H9 (cell line): ENCODE measurements around the gene RPL36. TPM values are rescaled to one million over a fixed set of nuclear protein-coding genes. Genes with fewer than 3 reads are reported as not detected.
"Not testable (repeated sequence)": the region's sequence is repeated elsewhere in the genome, so short reads cannot be mapped to it uniquely, and the experiment has no call there.

Source experiments
- DNase-seq: peaks from one replicate; pipeline ENCODE4 v3.0.0-alpha.2; 2017
- H2AFZ ChIP-seq: one replicate; pipeline ENCODE4 v1.6.1; 2013; ENCODE audit warnings: mild to moderate bottlenecking, low read length, control low read depth, moderate library complexity
- H2AK5ac ChIP-seq: 2 replicates; pipeline ENCODE4 v1.6.1; 2013; ENCODE audit warnings: low read length, control low read depth, mixed read lengths; ENCODE audit not compliant: insufficient read length
- H2BK120ac ChIP-seq: one replicate; pipeline ENCODE4 v1.6.1; 2013; ENCODE audit warnings: low read depth, mild to moderate bottlenecking, low read length, control low read depth, inconsistent platforms; ENCODE audit not compliant: poor library complexity, severe bottlenecking
- H2BK12ac ChIP-seq: 2 replicates; pipeline ENCODE4 v1.6.1; 2013; ENCODE audit warnings: low read length, control low read depth, mixed read lengths, low read depth; ENCODE audit not compliant: insufficient read length
- H2BK15ac ChIP-seq: 2 replicates; pipeline ENCODE4 v1.6.1; 2013; ENCODE audit warnings: low read depth, low read length, control low read depth
- H2BK20ac ChIP-seq: one replicate; pipeline ENCODE4 v1.6.1; 2013; ENCODE audit warnings: low read depth, mild to moderate bottlenecking, low read length, control low read depth, inconsistent platforms; ENCODE audit not compliant: poor library complexity, severe bottlenecking
- H2BK5ac ChIP-seq: 2 replicates; pipeline ENCODE4 v1.6.1; 2013; ENCODE audit warnings: low read length, control low read depth, mixed read lengths; ENCODE audit not compliant: insufficient read length
- H3K14ac ChIP-seq: 2 replicates; pipeline ENCODE4 v1.6.1; 2013; ENCODE audit warnings: low read length, control low read depth; ENCODE audit not compliant: insufficient read depth
- H3K18ac ChIP-seq: 2 replicates; pipeline ENCODE4 v1.6.1; 2013; ENCODE audit warnings: low read depth, mild to moderate bottlenecking, mixed read lengths, low read length, control low read depth; ENCODE audit not compliant: insufficient read length
- H3K23ac ChIP-seq: 2 replicates; pipeline ENCODE4 v1.6.1; 2013; ENCODE audit warnings: low read length, control low read depth, mixed read lengths, low read depth; ENCODE audit not compliant: insufficient read length
- H3K23me2 ChIP-seq: 2 replicates; pipeline ENCODE4 v1.6.1; 2013; ENCODE audit warnings: low read depth, mild to moderate bottlenecking, mixed read lengths, low read length, control low read depth; ENCODE audit not compliant: insufficient read length, poor library complexity, severe bottlenecking
- H3K27ac ChIP-seq: 2 replicates; pipeline ENCODE4 v1.5.1; 2013; ENCODE audit warnings: low read length, control low read depth, mixed read lengths, low read depth; ENCODE audit not compliant: insufficient read length
- H3K27me3 ChIP-seq: 2 replicates; pipeline ENCODE4 v1.6.1; 2013; ENCODE audit warnings: low read length, control low read depth, inconsistent platforms; ENCODE audit not compliant: insufficient read depth
- H3K4ac ChIP-seq: 2 replicates; pipeline ENCODE4 v1.6.1; 2013; ENCODE audit warnings: low read depth, mild to moderate bottlenecking, control low read depth, inconsistent platforms, low read length, moderate library complexity
- H3K4me1 ChIP-seq: 2 replicates; pipeline ENCODE4 v1.6.1; 2013; ENCODE audit warnings: low read length, control low read depth, inconsistent platforms; ENCODE audit not compliant: insufficient read depth
- H3K4me2 ChIP-seq: 2 replicates; pipeline ENCODE4 v1.6.1; 2013; ENCODE audit warnings: low read length, control low read depth, mixed read lengths; ENCODE audit not compliant: insufficient read length, insufficient read depth
- H3K56ac ChIP-seq: 2 replicates; pipeline ENCODE4 v1.6.1; 2013; ENCODE audit warnings: low read depth, mild to moderate bottlenecking, mixed read lengths, low read length, control low read depth; ENCODE audit not compliant: insufficient read length
- H3K79me1 ChIP-seq: 2 replicates; pipeline ENCODE4 v1.6.1; 2013; ENCODE audit warnings: low read depth, mild to moderate bottlenecking, moderate library complexity, low read length, control low read depth, inconsistent platforms; ENCODE audit not compliant: insufficient read depth, poor library complexity, severe bottlenecking
- H3K79me2 ChIP-seq: 2 replicates; pipeline ENCODE4 v1.6.1; 2013; ENCODE audit warnings: low read length, control low read depth, inconsistent platforms; ENCODE audit not compliant: insufficient read depth
- H3K9ac ChIP-seq: 2 replicates; pipeline ENCODE4 v1.6.1; 2013; ENCODE audit warnings: low read length, control low read depth, mixed read lengths; ENCODE audit not compliant: insufficient read length; ENCODE audit errors: extremely low read depth
- H3K9me3 ChIP-seq: one replicate; pipeline ENCODE4 v1.6.1; 2013; ENCODE audit warnings: low read depth, low read length, inconsistent platforms; ENCODE audit not compliant: control insufficient read depth
- H3T11ph ChIP-seq: one replicate; pipeline ENCODE4 v1.6.1; 2013; ENCODE audit warnings: mild to moderate bottlenecking, low read length, control low read depth, inconsistent platforms
- H4K20me1 ChIP-seq: one replicate; pipeline ENCODE4 v1.6.1; 2013; ENCODE audit not compliant: control insufficient read depth, insufficient read length, insufficient read depth
- H4K5ac ChIP-seq: 2 replicates; pipeline ENCODE4 v1.6.1; 2013; ENCODE audit warnings: low read depth, mild to moderate bottlenecking, mixed read lengths, low read length, control low read depth; ENCODE audit not compliant: insufficient read length
- H4K8ac ChIP-seq: replicated peaks from 2 replicates; pipeline ENCODE4 v1.6.1; 2013; ENCODE audit warnings: low read length, control low read depth, mixed read lengths, low read depth; ENCODE audit not compliant: insufficient read length
- H4K91ac ChIP-seq: 2 replicates; pipeline ENCODE4 v1.6.1; 2013; ENCODE audit warnings: low read depth, mild to moderate bottlenecking, moderate library complexity, mixed read lengths, low read length, control low read depth; ENCODE audit not compliant: insufficient read length
- H3K27ac Mint-ChIP-seq, 3 experiments: 2 replicates in 2 of 3; 3 replicates in 1 of 3; pipeline ENCODE4 v1.8.0; 2020 to 2021; ENCODE audit warnings: mixed read lengths in 3 of 3, mild to moderate bottlenecking in 1 of 3, moderate library complexity in 1 of 3
- H3K27me3 Mint-ChIP-seq: 2 replicates; pipeline ENCODE4 v1.8.0; 2021; ENCODE audit warnings: low read depth, mild to moderate bottlenecking, moderate library complexity, mixed read lengths
- H3K36me3 Mint-ChIP-seq, 3 experiments: 2 replicates in 2 of 3; 3 replicates in 1 of 3; pipeline ENCODE4 v1.8.0; 2020 to 2021; ENCODE audit warnings: low read depth in 3 of 3, mixed read lengths in 3 of 3; ENCODE audit not compliant: insufficient read depth in 1 of 3
- H3K4me1 Mint-ChIP-seq, 2 experiments: 2 replicates each; pipeline ENCODE4 v1.8.0; 2020; ENCODE audit warnings: mixed read lengths in 2 of 2
- H3K4me3 Mint-ChIP-seq, 2 experiments: 2 replicates in 1 of 2; 3 replicates in 1 of 2; pipeline ENCODE4 v1.8.0; 2020 to 2021; ENCODE audit warnings: mild to moderate bottlenecking in 2 of 2, mixed read lengths in 2 of 2, moderate library complexity in 1 of 2
- H3K9me3 Mint-ChIP-seq, 2 experiments: 2 replicates in 1 of 2; 3 replicates in 1 of 2; pipeline ENCODE4 v1.8.0; 2020; ENCODE audit warnings: mild to moderate bottlenecking in 2 of 2, mixed read lengths in 2 of 2, moderate library complexity in 1 of 2
- CTCF ChIP-seq: fragments of 200-600 bp; sonication (generic); conservative IDR thresholded peaks from 3 replicates; pipeline ENCODE4 v1.8.0; 2021; ENCODE audit warnings: antibody characterized with exemption, mild to moderate bottlenecking
- WGBS: extraction: QIAGEN DNeasy Blood & Tissue Kit; methylation state at CpG from one replicate; pipeline ENCODE4 v1.1.7; 2013; ENCODE audit warnings: missing lambda C conversion rate, low lambda C conversion rate, mixed read lengths; ENCODE audit not compliant: insufficient read length; ENCODE audit errors: extremely low coverage; 5-methylcytosine and 5-hydroxymethylcytosine counted together
- total RNA-seq: library from RNA; stranded (reverse); gene quantifications from 2 replicates; pipeline ENCODE4 v1.2.1, GENCODE V29; 2021

The RPL36 gene
- total RNA-seq, 1 experiment from 2014 or later, result 1,074 TPM

DNA sequence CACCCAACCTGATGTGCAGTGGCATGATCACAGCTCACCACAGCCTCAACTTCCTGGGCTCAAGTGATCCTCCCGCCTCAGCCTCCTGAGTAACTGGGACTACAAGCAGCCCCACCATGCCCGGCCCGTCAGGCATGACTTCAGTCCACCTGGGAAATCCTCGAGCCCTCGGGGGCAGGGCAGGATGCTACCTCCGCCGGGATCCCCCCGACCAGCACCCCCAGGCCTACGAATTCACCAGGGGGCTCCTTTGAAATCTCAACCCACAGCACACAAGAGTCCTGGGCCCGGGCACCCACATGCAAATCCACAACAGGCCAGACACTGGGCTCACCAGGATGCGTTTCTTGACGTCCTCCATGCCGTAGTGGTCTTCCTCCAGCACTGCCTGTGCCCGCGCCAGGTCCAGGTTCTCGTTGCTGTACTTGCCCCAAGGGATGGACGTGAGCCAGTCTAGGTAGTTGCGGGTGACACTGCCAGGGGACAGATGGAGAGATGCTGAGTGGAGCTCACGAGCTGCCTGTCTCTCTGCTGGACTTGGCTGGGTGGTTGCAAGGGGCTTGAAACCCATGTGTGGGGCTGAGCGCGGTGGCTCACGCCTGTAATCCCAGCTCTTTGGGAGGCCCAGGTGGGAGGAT, 10.5 kb downstream of the RPL36 start:
- Histone ChIP-seq H3K79me1 (no peaks in the 10 kb centered on the region), H3K4ac (no peak overlapping the region), H4K8ac (no peak overlapping the region), H2BK5ac (no peak overlapping the region), H3K4me1 (no peaks in the 10 kb centered on the region), H3K9me3 (no peaks in the 10 kb centered on the region), H2BK12ac (no peak overlapping the region), H4K20me1 (no peaks in the 10 kb centered on the region), H3K27me3 (no peaks in the 10 kb centered on the region), H4K5ac (no peak overlapping the region), H3K23ac (no peak overlapping the region), H4K91ac (no peak overlapping the region), H3K9ac (no peak overlapping the region), H2BK120ac (no peak overlapping the region), H3K79me2 (no peaks in the 10 kb centered on the region), H3K23me2 (no peaks in the 10 kb centered on the region), H3K4me2 (no peak overlapping the region), H2BK15ac (no peak overlapping the region), H3K56ac (no peak overlapping the region), H3K27ac (no peak overlapping the region), H3K14ac (no peak overlapping the region), H2AK5ac (no peak overlapping the region), H3T11ph (no peak overlapping the region), H2BK20ac (no peak overlapping the region), H2AFZ (no peak overlapping the region), H3K18ac (no peak overlapping the region)
- H3K27ac Mint-ChIP-seq, result no peak overlapping the region; a peak in 1 of 7 replicates
- peaks cover 3 to 12% of the 10 kb centered on the region in 2 experiments; a peak in 3 of 5 replicates for H3K9me3 Mint-ChIP-seq
- peaks cover 0 to 3% of the 10 kb centered on the region in 2 experiments; a peak in 1 of 4 replicates for H3K4me1 Mint-ChIP-seq
- DNase-seq, result no peak
- H3K27me3 Mint-ChIP-seq, result peaks cover 3% of the 10 kb centered on the region; the same call in 1 of the 2 replicates
- TF ChIP-seq CTCF, result no peak
- peaks cover 46 to 73% (median 62%) of the 10 kb centered on the region in 3 experiments for H3K36me3 Mint-ChIP-seq
- no CpG with 5 or more reads among the region's 22 CpGs for WGBS
- no peak overlapping the region for H3K4me3 Mint-ChIP-seq

GRCh38 chr19:5702053-5702410, 11.9 kb downstream of the RPL36 start:
- not testable (repeated sequence) for H2BK5ac ChIP-seq, H3K9me3 ChIP-seq, H4K91ac ChIP-seq, H4K8ac ChIP-seq, H2AK5ac ChIP-seq, H2BK20ac ChIP-seq, H3K4me2 ChIP-seq, H3K56ac ChIP-seq, H3K14ac ChIP-seq, H3K4me3 Mint-ChIP-seq, H3K4me1 Mint-ChIP-seq, H2BK120ac ChIP-seq, H2AFZ ChIP-seq, H3K27me3 ChIP-seq, H3K27ac ChIP-seq, H3K4ac ChIP-seq, H2BK15ac ChIP-seq, H3K79me1 ChIP-seq, H3K4me1 ChIP-seq, H3K23ac ChIP-seq, H3K27ac Mint-ChIP-seq, DNase-seq, H3K9ac ChIP-seq, H2BK12ac ChIP-seq, H3K23me2 ChIP-seq, H3K27me3 Mint-ChIP-seq, H3K79me2 ChIP-seq, H4K5ac ChIP-seq, H3K18ac ChIP-seq, H4K20me1 ChIP-seq, H3T11ph ChIP-seq
- peaks cover 3 to 12% of the 10 kb centered on the region in 2 experiments; a peak in 3 of 5 replicates for H3K9me3 Mint-ChIP-seq
- peaks cover 54 to 80% (median 69%) of the 10 kb centered on the region in 3 experiments for H3K36me3 Mint-ChIP-seq
- WGBS, result no CpG with 5 or more reads among the region's 28 CpGs
